B cell (primary cell): ENCODE data around the gene MON1A.

Experiments
- EZH2 ChIP-seq: IDR thresholded peaks from 2 replicates; pipeline ENCODE4 v1.6.1; 2012; ENCODE audit warnings: borderline replicate concordance, low read depth, mild to moderate bottlenecking, moderate library complexity, low read length; ENCODE audit not compliant: insufficient read depth, poor library complexity, severe bottlenecking
- TF ChIP-seq, protein P1 (sequence below): fragments of 200-600 bp; IDR thresholded peaks from one replicate; pipeline ENCODE4 v1.8.0; 2022; ENCODE audit warnings: antibody characterized with exemption, mild to moderate bottlenecking

- TF ChIP-seq EZH2 = no peak
- TF ChIP-seq, protein P1, sequence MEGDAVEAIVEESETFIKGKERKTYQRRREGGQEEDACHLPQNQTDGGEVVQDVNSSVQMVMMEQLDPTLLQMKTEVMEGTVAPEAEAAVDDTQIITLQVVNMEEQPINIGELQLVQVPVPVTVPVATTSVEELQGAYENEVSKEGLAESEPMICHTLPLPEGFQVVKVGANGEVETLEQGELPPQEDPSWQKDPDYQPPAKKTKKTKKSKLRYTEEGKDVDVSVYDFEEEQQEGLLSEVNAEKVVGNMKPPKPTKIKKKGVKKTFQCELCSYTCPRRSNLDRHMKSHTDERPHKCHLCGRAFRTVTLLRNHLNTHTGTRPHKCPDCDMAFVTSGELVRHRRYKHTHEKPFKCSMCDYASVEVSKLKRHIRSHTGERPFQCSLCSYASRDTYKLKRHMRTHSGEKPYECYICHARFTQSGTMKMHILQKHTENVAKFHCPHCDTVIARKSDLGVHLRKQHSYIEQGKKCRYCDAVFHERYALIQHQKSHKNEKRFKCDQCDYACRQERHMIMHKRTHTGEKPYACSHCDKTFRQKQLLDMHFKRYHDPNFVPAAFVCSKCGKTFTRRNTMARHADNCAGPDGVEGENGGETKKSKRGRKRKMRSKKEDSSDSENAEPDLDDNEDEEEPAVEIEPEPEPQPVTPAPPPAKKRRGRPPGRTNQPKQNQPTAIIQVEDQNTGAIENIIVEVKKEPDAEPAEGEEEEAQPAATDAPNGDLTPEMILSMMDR = no peak
Measured at GRCh38 chr3:49910409-49911123, 19.0 kb downstream of the MON1A start.
